Peyer's patch (tissue), 4 donors: ENCODE data around the gene ARF6.

ENCODE experiments used
- CTCF ChIP-seq, 6 experiments: fragments of 450-650 bp in 4 of 6; fragments of 200-600 bp in 2 of 6; sonication (generic) in 1 of 6; IDR thresholded peaks; one replicate each; pipeline ENCODE4 v1.5.1; 2017 to 2019; ENCODE audit warnings: antibody characterized with exemption in 6 of 6, mild to moderate bottlenecking in 3 of 6, moderate library complexity in 1 of 6
- POLR2A ChIP-seq, 2 donors: fragments of 450-650 bp; IDR thresholded peaks; one replicate each; pipeline ENCODE4 v1.5.1; 2017; ENCODE audit warnings: antibody characterized with exemption in 2 of 2, mild to moderate bottlenecking in 2 of 2, moderate library complexity in 2 of 2

GRCh38 chr14:49926803-49927202 lies 33.9 kb downstream of the ARF6 start:
- TF ChIP-seq POLR2A (IDR thresholded peaks at IDR 0.05) (no peak), CTCF (IDR thresholded peaks at IDR 0.05) (no peak)
